NCI-H1417 treated with DMSO at 0.1 percent for 48 hours (cell line): ENCODE measurements around the gene CDK5RAP3.
"Not testable (repeated sequence)": the region's sequence is repeated elsewhere in the genome, so short reads cannot be mapped to it uniquely, and the experiment has no call there.

ENCODE experiments used
- DNase-seq: peaks from one replicate; lab custom pipeline; 2025; lab: John Stamatoyannopoulos, UW

The CDK5RAP3 gene

DNA sequence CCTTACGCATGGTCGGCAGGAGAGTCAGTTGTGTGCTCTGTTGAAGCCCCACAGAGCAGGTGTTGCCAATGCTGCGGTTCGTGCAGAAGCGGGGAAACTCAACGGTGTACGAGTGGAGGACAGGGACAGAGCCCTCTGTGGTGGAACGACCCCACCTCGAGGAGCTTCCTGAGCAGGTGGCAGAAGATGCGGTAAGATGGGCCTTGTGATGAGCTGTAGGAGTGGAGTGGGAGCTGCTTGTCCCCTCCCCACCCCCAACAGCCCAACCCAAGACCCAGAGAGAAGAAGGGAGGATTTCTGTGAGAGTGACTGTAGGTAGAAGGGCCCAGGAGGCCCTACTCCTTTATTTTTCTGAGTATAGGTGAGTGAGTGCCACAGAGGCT lies 4.9 kb downstream of the CDK5RAP3 start:
- no peak for DNase-seq

DNA sequence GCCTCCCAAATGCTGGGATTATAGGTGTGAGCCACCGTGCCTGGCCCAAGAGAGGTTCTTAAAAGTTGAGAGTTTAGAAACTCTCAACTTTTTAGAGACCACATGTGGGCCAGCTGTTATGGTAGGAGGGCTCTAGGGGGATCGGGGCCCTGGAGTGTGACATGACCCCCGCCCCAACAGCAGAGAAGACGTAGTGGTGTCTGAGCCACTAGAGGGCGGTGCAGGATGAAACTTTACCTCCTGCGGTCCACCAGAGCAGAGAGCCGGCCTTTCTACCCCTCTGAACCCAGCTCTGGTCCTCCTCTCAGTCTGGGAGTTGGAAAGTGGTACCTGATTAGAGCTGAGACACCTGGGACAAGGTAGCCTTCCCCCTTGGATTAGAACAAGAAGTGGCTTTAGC lies 7.4 kb downstream of the CDK5RAP3 start:
- DNase-seq = peak; percentile 44

DNA sequence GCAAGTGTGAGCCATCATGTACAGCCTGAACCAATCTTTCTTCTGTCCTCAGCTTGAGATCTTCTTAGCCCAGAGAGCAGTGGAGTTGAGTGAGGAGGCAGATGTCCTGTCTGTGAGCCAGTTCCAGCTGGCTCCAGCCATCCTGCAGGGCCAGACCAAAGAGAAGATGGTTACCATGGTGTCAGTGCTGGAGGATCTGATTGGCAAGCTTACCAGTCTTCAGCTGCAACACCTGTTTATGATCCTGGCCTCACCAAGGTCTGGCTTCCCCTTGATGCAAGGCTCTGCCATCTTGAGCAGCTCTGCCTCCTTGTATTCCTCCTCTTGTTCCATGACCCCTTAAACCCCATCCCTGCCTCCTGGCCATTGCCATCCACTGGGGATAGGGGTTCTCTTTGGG lies 9.6 kb downstream of the CDK5RAP3 start:
- no peak for DNase-seq

DNA sequence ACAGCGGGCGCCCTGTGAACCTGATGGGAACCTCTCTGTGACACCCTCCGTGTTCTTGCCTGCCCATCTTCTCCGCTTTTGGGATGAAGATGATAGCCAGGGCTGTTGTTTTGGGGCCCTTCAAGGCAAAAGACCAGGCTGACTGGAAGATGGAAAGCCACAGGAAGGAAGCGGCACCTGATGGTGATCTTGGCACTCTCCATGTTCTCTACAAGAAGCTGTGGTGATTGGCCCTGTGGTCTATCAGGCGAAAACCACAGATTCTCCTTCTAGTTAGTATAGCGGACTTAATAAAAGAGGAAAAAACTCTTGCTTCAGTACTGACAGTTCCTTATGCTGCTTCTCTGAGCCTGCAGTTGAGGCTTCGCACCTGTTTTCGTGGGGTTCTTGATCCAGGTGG lies 10.5 kb downstream of the CDK5RAP3 start:
- no peak for DNase-seq

DNA sequence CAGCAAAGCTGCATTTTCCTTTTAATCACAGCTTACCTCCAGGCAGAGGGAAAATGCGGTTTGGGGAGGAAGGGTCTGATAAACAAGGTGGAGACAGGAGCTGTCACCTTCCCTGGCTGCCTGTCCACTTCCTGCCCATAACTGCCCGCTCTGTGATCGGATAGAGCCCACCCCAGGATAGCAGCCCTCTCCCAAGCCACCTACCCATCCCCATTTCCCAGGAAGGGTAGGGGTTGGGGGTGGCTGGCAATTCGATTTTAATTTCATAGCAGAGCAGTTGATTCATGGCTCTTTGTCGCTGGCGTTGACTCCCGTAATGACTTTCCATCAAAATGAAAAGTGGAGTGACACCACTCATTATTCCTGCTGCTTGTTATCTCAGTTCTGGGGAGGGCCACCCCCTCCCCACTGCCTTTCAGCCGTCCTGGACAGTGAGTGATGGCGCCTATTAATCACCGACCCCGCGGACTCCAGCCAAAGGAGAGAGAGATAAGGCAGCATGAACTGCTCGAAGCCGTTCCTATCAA lies 11.2 kb downstream of the CDK5RAP3 start:
- DNase-seq = no peak

DNA sequence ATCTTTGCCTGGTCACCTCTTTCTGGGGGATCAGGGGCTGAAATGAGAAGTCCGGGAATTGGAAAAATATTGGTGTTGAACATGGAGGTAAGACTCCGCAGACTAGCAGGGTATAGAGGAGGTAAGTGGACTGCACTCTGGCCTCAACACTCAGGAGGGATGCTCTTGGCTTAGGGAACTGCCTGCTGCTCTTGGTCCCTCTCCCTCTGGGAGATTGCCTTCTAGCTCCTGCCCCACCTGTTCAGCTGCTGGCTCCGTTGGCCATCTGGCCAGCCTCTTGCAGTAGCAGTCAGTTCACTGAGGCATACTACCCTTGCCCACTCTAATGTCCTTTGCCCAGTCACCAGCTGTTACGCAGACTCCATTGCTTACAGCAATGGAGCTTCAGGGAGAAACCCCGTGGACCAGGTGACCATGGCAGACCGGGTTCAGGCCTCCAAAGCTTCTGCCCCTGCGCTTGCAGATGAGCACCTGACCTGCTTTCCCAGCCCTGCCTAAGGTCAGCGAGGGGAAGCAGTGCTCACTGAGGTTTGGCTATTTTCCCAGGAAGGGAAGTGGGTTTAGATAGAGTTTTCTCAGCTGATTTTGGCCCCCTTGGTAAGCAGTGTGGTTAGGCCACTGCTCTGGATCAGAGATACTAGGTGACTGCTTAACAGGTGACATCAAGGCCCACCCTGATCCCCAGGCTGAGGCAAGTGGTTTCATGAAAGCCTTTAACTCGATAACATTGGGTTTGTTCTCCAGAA lies 11.9 kb downstream of the CDK5RAP3 start:
- DNase-seq = no peak

DNA sequence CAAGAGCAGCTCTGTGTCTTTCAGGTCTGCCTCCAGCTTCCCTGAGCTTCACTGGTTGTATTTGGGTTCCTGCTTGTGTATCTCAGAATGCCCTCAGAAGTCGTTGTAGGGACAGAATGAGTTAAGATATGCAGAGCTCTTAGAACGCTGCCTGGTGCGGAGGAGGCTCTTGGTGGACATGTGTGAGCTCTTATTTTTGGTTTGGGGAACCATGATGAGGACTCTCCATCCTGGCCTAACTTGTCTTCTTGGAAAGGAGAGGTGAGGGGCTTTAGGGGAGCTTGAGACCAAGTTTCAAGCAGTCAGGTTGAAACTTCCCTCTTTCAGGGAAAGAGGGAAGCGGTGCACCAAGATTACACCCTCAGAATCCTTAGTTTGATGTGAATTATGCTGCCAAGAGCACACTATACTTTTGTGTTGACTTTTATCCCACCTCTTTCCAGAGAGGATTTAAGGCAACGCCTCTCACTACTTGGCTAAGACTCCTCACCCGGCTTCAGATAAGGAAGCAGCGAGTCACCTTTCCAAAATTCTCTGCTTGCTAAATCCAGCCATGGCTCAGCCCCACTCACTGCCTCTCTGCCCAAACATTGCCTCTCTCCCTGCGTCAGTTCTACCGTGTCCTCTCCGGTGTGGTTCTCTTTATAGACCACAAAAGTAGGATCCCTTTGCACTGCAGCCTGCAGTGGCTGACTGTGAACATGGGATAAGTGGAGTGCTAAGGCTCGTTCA lies 12.7 kb downstream of the CDK5RAP3 start:
- DNase-seq = no peak

DNA sequence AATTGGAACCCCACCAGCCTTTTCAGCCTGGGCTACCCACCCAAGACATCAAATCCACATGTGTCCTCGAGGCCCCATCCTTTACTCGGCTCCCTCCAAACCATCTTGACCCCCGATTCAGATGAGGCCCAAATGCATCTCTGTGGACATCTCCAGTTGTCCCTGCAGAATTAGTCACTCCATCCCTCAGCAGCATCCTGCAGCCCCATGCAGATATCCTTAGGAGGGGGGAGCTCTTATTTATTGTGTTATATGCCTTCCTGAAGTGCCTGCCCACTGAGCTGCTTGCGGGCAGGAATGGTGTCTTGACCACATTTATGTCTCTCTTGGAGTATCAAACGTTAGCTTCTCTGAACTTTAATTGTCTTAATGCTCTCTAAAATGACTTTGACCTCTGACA lies 15.6 kb downstream of the CDK5RAP3 start:
- DNase-seq = no peak

DNA sequence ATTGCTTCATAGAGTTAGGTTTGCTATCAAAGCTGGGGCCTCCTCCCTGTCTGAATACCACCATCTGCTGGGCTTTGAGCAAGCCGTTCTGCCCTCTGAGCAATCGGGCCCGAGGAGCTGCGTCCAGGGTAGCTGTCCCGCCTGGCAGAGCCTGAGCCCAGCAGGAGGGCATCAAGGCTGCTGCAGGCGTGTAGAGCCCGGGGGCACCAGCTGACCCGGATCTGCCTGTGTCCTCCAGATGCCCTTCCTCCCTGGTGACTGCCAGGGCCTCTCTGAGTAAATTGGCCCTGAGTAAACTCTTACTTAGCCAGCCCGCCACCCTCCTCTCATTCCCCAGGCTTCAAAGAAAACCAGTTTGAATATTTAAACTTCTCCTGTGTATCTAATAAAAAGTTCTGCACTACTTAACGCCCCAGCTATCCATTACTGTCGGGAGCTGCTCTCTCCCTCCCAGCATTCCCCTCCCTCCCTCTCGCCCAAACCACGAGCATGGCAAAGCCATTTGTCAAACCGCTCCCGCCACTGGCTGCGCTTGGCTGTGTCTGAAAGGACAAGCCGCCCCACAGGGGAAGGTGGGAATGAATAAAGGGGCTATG lies 16.4 kb downstream of the CDK5RAP3 start:
- DNase-seq = peak; percentile 73

DNA sequence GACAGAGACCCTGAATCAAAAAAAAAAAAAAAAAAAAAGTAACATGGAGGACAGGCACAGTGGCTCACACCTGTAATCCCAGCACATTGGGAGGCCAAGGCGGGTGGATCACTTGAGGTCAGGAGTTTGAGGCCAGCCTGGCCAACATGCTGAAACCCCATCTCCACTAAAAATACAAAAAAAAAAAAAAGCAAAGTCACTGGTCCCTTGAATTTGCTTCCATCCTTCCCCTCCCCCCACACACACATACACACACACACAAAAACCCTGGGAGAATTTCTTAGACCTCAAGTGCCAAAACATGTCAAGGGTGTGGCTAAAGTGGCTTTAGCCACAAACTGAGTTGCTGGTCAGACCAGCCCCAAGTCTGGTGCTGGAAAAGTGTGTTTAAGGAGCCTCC lies 17.5 kb downstream of the CDK5RAP3 start:
- not testable (repeated sequence) for DNase-seq

DNA sequence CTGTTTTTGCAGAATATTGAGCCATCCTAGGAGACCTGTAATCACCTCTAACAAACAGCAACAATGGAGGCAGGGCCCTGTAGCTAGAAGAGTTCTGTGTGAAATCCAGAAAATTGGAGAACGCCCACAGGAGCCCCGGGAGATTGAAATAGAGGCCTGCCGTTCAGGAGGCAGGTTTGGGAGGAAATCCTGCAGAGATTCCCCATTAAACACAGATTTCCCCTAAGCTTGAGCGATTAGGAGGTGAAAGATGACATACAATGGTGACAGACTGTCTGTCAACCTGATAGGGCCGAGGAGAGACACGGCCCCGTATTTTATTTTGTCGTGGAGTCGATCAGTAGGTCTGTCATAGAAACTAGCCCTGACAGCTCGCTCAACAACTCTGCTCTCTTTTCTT lies 18.2 kb downstream of the CDK5RAP3 start:
- no peak for DNase-seq

DNA sequence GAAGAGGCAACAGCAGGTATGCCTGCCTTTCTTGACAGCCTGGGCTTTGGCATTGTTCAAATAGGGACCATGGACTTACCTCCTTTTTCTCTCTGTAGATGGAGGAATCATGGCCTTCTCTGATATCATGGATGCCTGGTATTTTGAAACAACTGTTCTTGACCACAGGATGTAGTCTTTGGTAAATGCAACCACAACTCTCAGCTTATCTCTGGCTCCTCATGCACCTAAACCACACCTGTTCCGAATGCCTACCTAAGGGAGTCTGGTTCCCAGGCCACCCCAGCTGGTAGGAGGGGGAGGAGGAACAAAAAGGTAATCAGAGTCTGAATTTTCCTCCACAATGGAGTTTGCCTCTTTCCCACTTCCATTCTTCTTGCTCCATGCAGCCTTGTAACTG lies 18.8 kb downstream of the CDK5RAP3 start:
- no peak for DNase-seq

DNA sequence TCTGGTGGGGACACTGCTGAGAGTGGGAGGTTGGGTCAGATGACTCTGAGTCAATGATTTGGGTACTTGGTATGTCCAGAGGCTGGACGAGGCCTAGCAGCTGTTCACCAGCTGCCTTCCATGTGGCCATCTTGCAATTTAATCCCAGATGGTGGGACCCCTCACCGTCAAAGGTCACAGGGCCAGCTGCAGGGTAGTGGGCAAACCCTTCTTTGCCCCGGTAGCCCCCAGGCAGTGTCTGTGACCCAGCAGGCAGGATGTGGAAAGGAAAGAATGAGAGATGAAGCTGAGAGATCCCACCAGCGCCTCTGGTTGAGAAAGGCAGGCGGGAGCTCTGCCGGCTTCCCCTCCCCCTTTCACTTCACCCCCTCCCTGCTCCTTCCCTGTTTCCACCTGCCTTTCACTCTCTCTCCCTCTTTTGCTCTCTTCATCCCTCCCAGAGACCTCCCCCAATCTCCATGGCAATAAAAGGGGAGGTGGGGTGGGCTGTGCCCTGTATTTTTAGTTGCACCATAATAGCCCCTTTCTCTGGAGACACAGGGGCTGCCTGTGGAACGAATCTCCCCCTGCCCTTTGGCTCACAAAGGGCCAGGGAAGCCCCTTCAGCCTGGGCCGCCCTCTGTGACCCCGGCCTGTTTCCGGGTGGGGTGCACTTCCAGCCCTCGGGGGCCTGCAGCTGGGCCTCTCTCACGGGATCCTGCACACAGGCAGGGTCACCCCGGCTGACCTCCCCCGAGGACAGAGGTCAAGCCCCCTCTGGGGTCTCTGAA lies 20.2 kb downstream of the CDK5RAP3 start:
- no peak for DNase-seq

DNA sequence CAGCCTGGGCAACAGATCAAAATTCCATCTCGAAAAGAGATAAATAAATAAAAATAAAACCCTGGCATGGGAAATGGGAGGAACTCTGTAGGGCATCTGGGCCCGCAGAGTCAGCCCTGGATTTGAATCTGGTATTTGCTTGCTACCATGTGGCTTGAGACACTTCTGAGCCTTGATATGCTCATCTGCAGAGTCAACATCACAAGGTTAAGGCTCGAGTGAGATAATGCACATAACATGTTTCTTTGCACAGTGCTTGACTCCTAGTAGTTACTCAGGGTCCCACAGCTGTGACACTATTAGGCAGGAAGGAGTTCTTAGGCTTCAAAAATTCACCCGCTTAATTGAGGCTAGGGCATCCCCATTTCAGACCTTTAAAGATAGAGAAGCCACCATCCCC lies 21.3 kb downstream of the CDK5RAP3 start:
- DNase-seq = no peak

DNA sequence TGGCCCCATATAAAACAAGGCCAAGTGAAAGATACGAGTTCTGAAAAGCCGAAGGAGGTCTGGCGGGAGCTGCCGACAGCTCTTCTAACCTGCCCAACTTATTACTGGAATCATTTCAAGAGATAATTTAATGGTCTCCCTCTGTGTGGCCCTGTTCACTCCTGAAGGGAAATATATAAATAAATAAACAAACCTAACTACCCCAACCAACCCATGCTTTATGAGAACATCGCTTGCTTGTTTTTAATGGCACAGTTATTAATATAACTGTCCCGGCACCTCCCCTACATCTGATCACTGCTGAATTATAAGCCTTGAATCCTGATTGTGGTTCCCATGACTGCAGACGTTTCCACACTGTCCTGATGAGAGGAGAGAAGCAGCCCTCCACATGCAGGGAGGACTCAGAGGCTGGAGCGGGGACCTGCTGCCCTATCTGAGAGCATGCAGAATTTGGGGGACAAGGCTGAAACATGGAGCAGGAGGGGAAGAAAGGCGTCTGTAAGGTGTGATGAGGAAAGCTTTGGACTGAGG lies 22.2 kb downstream of the CDK5RAP3 start:
- no peak for DNase-seq

DNA sequence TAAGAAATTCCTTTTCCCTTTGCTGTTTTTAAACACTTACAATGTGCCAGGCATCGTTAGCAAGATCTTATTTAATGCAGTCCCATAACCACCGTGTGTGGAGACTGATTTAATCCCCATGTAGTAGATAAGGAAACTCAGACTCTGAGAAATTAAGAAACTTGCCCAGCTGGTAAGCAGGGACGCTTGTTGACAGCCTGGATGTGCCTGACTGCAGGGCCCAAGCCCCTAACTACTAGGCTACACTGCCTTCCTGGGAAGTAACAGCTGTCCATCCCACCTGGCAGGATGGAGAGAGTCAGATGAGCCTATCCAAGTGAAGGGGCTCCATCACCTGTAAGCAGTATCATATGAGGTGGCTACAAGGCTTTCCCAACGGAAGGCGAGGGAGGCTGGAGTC lies 23.1 kb downstream of the CDK5RAP3 start:
- no peak for DNase-seq

DNA sequence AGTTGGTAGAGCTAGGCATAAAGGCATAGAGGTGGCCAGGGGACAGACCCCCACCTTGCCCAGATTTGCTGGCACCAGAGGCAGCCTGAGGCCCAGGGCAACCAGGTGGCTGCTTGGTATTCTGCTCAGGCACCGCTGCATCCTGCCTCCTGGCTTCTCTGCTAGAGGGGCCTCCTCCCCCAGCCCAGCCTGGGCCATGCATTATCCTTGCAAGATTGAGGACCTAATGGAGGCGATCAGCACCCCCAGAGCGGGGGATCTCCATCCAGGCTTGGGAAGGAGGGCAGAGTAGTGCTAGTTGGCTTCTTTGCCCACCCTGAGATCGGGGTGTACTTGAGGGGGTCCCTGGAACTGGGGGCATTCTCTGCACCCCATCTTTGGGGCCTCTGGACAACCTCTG lies 23.8 kb downstream of the CDK5RAP3 start:
- no peak for DNase-seq

DNA sequence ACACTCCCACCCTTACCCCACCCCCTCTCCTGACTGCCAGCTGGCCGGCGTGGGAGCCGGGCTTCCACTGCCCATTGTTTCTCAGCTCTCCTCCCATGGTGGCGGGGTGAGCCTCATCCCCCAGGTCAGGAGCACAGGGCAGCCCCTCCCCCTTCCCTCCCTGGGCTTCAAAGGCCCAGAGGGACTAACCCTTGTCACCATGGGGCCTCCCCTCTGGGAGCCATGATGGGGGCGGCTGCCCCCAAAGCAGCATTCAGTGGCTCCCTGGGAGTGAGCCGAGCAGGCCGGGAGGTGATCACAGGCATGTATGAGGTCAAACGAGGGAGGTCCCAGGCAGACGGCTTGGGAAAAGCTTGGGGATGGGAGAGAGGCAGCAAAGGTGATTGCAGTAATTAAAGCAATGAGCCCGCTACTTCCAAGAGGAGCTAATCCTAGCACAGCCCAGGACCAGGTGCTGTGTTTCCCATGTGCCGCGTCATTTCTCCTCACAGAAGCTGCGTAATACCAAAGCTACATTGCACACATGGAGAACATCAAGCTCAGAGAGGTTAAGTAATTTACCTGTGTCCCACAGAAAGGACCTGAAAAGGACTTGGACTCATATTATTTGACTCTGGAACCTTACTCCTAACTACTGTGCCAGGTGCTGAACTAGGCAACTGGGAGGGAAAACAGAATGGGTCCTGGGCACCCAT lies 24.5 kb downstream of the CDK5RAP3 start:
- peak; percentile 27 for DNase-seq

DNA sequence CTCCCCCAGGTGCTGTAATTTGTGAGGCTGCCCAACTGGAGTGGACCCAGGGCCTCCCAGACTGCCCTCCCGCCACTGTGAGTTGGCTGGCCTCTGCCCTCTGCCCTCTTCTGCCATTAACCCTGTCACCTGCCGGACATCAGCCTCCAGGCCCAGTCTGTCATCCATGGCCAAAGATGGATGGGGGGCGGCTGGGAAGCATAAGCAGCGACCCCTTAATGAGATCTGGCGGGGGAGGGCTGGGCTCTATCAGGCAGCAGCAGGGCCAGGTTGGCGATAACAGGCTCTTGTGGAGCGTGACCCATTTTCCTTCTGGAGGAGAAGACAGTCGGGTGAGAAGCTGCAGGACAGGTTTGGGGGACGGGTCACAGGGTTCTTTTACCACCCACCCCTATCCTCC lies 25.3 kb downstream of the CDK5RAP3 start:
- DNase-seq = no peak

DNA sequence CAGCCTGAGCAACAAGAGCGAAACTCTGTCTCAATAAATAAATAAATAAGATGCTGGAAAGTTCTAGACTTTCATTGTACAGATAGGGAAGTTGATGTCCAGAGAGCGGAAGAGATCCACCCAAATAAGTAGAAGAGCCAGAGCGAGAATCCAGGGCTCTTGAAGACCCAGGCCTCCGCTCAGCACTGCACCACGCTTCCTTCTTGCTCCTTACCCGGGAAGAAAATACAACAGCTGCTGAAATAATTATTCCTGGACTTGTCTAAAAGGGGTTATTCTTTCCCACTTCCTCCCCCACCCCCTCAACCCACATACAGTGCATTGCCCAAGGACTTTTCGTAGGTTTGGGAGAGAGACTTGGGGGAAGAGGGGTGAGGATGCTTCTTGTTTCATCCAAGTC lies 26.7 kb downstream of the CDK5RAP3 start:
- no peak for DNase-seq

DNA sequence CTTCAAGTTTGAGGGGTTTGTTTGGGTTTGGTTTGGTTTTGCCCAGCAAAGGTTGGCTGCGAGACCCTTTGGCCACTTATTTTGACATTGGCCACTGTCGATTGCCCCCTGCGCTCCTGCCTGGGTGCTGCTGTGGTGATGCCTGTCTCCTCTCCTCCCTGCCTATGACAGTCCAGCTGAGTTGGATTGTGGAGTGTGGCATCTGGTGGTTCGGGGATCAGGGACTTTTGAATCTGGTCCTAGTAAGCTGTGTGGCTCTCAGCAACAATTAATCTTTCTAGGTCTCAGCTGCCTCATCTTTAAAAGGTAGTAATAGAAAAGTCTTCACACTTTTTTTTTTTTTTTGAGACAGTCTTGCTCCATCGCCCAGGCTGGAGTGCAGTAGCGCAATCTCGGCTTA lies 27.1 kb downstream of the CDK5RAP3 start:
- no peak for DNase-seq

DNA sequence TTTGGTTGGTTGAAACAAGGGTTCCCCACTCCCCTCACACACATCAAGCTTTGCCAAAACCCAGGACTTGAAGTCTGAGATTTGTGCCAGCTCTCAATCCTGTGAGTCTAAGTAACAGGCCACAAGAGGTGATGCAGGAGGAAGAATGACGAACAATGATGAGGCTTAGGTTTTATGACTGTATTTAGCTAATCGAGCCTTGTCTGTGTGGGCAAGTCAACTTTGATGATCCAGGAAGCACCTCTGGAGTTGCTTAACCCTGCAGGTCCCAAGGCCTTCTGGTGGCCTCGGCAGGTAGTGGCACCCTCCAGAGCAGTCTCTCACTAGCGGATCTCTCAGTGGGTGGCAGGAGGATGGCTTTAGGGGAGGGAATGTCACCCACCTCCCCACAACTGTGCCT lies 28.7 kb downstream of the CDK5RAP3 start:
- no peak for DNase-seq
